ENCODE results near the gene CPSF2. TPM values are rescaled to one million over a fixed set of nuclear protein-coding genes. Genes with fewer than 3 reads are reported as not detected.
"Not testable (repeated sequence)": the region's sequence is repeated elsewhere in the genome, so short reads cannot be mapped to it uniquely, and the experiment has no call there.

Gene CPSF2
- total and polyA plus RNA-seq, 4 donors = 5.0 to 42.4 (median 22.4) TPM

DNA sequence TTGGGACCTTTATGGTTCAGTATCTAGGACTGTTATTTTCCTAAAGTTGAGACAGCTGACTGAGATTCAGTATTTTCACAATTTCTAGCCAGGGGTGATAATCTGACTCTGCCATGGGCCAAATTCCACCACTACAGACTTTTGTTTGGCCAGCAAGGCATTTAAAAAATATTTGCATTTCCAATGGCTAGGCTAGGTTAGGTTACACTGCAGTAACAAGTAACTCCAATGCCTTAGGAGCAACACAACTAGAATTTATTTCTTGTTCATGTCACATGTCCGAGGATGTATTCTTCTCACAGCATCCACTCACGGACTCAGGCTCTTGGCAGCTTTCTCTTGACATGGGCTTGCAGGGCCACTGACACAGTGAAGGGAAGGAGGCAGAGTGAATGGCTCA is 83.0 kb downstream of the CPSF2 start:
- Histone ChIP-seq H3K4me1 (ENCODE audit: control insufficient read depth in 1 of 2, insufficient read depth in 2 of 2, low read length in 2 of 2) (peaks cover 0 to 2% of the 10 kb centered on the region in 2 donors), H3K4me3 (ENCODE audit: low read length in 2 of 2) (no peak overlapping the region), H3K27ac (ENCODE audit: low read depth in 1 of 2, low read length in 2 of 2) (no peak overlapping the region), H3K36me3 (ENCODE audit: control insufficient read depth in 1 of 2, insufficient read depth in 2 of 2, low read length in 1 of 2) (no peaks in the 10 kb centered on the region), H3K9me3 (ENCODE audit: control insufficient read depth, low read length) (no peaks in the 10 kb centered on the region), H3K27me3 (ENCODE audit: control insufficient read depth in 1 of 2, insufficient read depth in 2 of 2, low read length in 1 of 2) (no peaks in the 10 kb centered on the region)
- no peak for DNase-seq
- 75 to 77% methylated on average over 2 of the region's 2 CpGs for WGBS, 2 donors
- intact Hi-C loops (cut with DNase I) = no loop called here
- no peak for ATAC-seq (ENCODE audit: low FRiP score)

- no peaks in the 10 kb centered on the region for H3K36me3 ChIP-seq (ENCODE audit: control insufficient read depth in 1 of 2, insufficient read depth in 2 of 2, low read length in 1 of 2)
- intact Hi-C loops (cut with DNase I) = no loop called here
- H3K9me3 ChIP-seq (ENCODE audit: control insufficient read depth, low read length) = no peaks in the 10 kb centered on the region
- no peak overlapping the region for H3K4me3 ChIP-seq (ENCODE audit: low read length in 2 of 2)
- peaks cover 0 to 2% of the 10 kb centered on the region in 2 donors for H3K4me1 ChIP-seq (ENCODE audit: control insufficient read depth in 1 of 2, insufficient read depth in 2 of 2, low read length in 2 of 2)
- DNase-seq (no peak), ATAC-seq (ENCODE audit: low FRiP score) (no peak)
- 59 to 69% methylated on average over 16 to 17 of the region's 17 CpGs for WGBS, 2 donors
- peak overlapping the region in 1 of 2 donors; percentile 70 for H3K27ac ChIP-seq (ENCODE audit: low read depth in 1 of 2, low read length in 2 of 2)
- H3K27me3 ChIP-seq (ENCODE audit: control insufficient read depth in 1 of 2, insufficient read depth in 2 of 2, low read length in 1 of 2) = no peaks in the 10 kb centered on the region
These were observed 85.5 kb downstream of the CPSF2 start for GRCh38 chr14:92207012-92207927.

GRCh38 chr14:92207928-92208265 is 86.1 kb downstream of the CPSF2 start:
- Histone ChIP-seq H3K9me3 (ENCODE audit: control insufficient read depth, low read length) (no peaks in the 10 kb centered on the region), H3K27ac (ENCODE audit: low read depth in 1 of 2, low read length in 2 of 2) (peak overlapping the region; percentile 7 to 70), H3K4me1 (ENCODE audit: control insufficient read depth in 1 of 2, insufficient read depth in 2 of 2, low read length in 2 of 2) (peaks cover 0 to 2% of the 10 kb centered on the region in 2 donors), H3K4me3 (ENCODE audit: low read length in 2 of 2) (no peak overlapping the region), H3K27me3 (ENCODE audit: control insufficient read depth in 1 of 2, insufficient read depth in 2 of 2, low read length in 1 of 2) (no peaks in the 10 kb centered on the region), H3K36me3 (ENCODE audit: control insufficient read depth in 1 of 2, insufficient read depth in 2 of 2, low read length in 1 of 2) (no peaks in the 10 kb centered on the region)
- DNase-seq (no peak), ATAC-seq (ENCODE audit: low FRiP score) (no peak)
- intact Hi-C loops (cut with DNase I) = no loop called here
- 89 to 98% methylated on average over 6 of the region's 6 CpGs for WGBS, 2 donors

- Histone ChIP-seq H3K9me3 (ENCODE audit: control insufficient read depth, low read length) (no peaks in the 10 kb centered on the region), H3K4me3 (ENCODE audit: low read length in 2 of 2) (no peak overlapping the region), H3K27me3 (ENCODE audit: control insufficient read depth in 1 of 2, insufficient read depth in 2 of 2, low read length in 1 of 2) (no peaks in the 10 kb centered on the region), H3K27ac (ENCODE audit: low read depth in 1 of 2, low read length in 2 of 2) (peak overlapping the region; percentile 43 to 87), H3K4me1 (ENCODE audit: control insufficient read depth in 1 of 2, insufficient read depth in 2 of 2, low read length in 2 of 2) (peaks cover 0 to 2% of the 10 kb centered on the region in 2 donors), H3K36me3 (ENCODE audit: control insufficient read depth in 1 of 2, insufficient read depth in 2 of 2, low read length in 1 of 2) (no peaks in the 10 kb centered on the region)
- DNase-seq = peak in 1 of 2 donors; percentile 50
- intact Hi-C loops (cut with DNase I) = no loop called here
- 12 to 13% methylated on average over 14 of the region's 14 CpGs for WGBS, 2 donors
- ATAC-seq (ENCODE audit: low FRiP score) = peak; percentile 37
These were observed 87.4 kb downstream of the CPSF2 start for GRCh38 chr14:92209141-92209540.

DNA sequence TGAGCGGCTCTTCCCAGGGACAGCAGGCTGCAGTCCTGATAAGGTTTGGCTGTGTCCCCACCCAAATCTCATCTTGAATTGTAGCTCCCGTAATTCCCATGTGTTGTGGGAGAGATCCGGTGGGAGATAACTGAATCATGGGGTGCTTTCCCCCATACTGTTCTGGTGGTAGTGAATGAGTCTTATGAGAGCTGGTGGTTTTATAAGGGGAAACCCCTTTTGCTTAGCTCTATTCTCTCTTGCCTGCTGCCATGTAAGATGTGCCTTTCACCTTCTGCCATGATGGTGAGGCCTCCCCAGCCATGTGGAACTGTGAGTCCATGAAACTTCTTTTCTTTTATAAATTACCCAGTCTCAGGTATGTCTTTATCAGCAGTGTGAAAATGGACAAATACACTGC is 91.4 kb downstream of the CPSF2 start:
- DNase-seq = not testable (repeated sequence)

GRCh38 chr14:92215579-92215978 is 93.8 kb downstream of the CPSF2 start:
- H3K4me3 ChIP-seq (ENCODE audit: low read length in 2 of 2) = no peak overlapping the region
- no peaks in the 10 kb centered on the region for H3K27me3 ChIP-seq (ENCODE audit: control insufficient read depth in 1 of 2, insufficient read depth in 2 of 2, low read length in 1 of 2)
- no peak for ATAC-seq (ENCODE audit: low FRiP score)
- 19 to 32% methylated on average over 5 of the region's 5 CpGs for WGBS, 2 donors
- peak overlapping the region in 1 of 2 donors; percentile 49 for H3K27ac ChIP-seq (ENCODE audit: low read depth in 1 of 2, low read length in 2 of 2)
- H3K36me3 ChIP-seq (ENCODE audit: control insufficient read depth in 1 of 2, insufficient read depth in 2 of 2, low read length in 1 of 2) = no peaks in the 10 kb centered on the region
- no peaks in the 10 kb centered on the region for H3K9me3 ChIP-seq (ENCODE audit: control insufficient read depth, low read length)
- DNase-seq = peak in 1 of 2 donors; percentile 51
- H3K4me1 ChIP-seq (ENCODE audit: control insufficient read depth in 1 of 2, insufficient read depth in 2 of 2, low read length in 2 of 2) = peaks cover 0 to 6% of the 10 kb centered on the region in 2 donors
- intact Hi-C loops (cut with DNase I) = no loop called here

More for the DNA sequence above, 91.4 kb downstream of the CPSF2 start:
- H3K27ac ChIP-seq (ENCODE audit: low read depth in 1 of 2, low read length in 2 of 2); H3K9me3 ChIP-seq (ENCODE audit: control insufficient read depth, low read length); H3K4me1 ChIP-seq (ENCODE audit: control insufficient read depth in 1 of 2, insufficient read depth in 2 of 2, low read length in 2 of 2); H3K4me3 ChIP-seq (ENCODE audit: low read length in 2 of 2); ATAC-seq (ENCODE audit: low FRiP score); H3K27me3 ChIP-seq (ENCODE audit: control insufficient read depth in 1 of 2, insufficient read depth in 2 of 2, low read length in 1 of 2); H3K36me3 ChIP-seq (ENCODE audit: control insufficient read depth in 1 of 2, insufficient read depth in 2 of 2, low read length in 1 of 2); intact Hi-C loops (cut with DNase I): not testable (repeated sequence)
- 91 to 98% methylated on average over 3 of the region's 3 CpGs for WGBS, 2 donors

DNA sequence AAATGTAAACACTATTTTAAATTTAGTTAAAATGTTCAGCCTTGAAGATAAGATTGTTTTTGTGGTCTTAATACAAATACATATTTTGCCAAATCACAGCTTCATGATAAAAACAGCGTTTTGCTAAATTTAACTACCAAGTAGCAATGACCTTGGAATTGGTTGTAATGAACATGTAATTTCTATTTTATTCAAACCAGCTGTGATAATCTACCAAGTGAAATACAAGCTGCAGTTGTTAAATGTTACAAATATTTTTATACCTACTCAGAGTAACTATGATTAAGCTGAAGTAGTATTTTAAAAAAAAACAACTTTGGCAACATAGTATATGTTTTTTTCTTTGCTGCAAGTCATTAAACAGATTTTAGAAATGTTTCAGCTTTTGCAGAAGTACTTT is 96.2 kb downstream of the CPSF2 start:
- H3K27ac ChIP-seq (ENCODE audit: low read depth in 1 of 2, low read length in 2 of 2) = no peak overlapping the region
- DNase-seq = no peak
- WGBS, 2 donors = 3% methylated on average over 1 of the region's 1 CpG
- H3K27me3 ChIP-seq (ENCODE audit: control insufficient read depth in 1 of 2, insufficient read depth in 2 of 2, low read length in 1 of 2) = no peaks in the 10 kb centered on the region
- H3K9me3 ChIP-seq (ENCODE audit: control insufficient read depth, low read length) = no peaks in the 10 kb centered on the region
- no peak overlapping the region for H3K4me3 ChIP-seq (ENCODE audit: low read length in 2 of 2)
- peaks cover 0 to 6% of the 10 kb centered on the region in 2 donors for H3K4me1 ChIP-seq (ENCODE audit: control insufficient read depth in 1 of 2, insufficient read depth in 2 of 2, low read length in 2 of 2)
- no peak for ATAC-seq (ENCODE audit: low FRiP score)
- H3K36me3 ChIP-seq (ENCODE audit: control insufficient read depth in 1 of 2, insufficient read depth in 2 of 2, low read length in 1 of 2) = no peaks in the 10 kb centered on the region
- intact Hi-C loops (cut with DNase I) = no loop called here

Data from aorta (tissue), 5 donors.